Amygdala (tissue), 56 donors: Measurements from ENCODE around the gene RNF208.
"Not testable (repeated sequence)": the region's sequence is repeated elsewhere in the genome, so short reads cannot be mapped to it uniquely, and the experiment has no call there.

ENCODE experiments used
- DNase-seq, 56 donors: peaks; one replicate each; lab custom pipeline; 2025; lab: John Stamatoyannopoulos, UW

The RNF208 gene

GRCh38 chr9:137240841-137241489 lies 18.9 kb upstream of the RNF208 start, which contains the start of gene TUBB4B:
Gene TUBB4B, plus strand, starts transcription at chr9:137241287. Its CDS starts 74 bp downstream, at chr9:137241361.
- peak; percentile 81 to 100 (median 99) for DNase-seq

- DNase-seq: peak in 50 of 56 donors; percentile 24 to 88 (median 72)
These were observed 18.3 kb upstream of the RNF208 start for GRCh38 chr9:137240318-137240840.

- DNase-seq: not testable (repeated sequence)
These were observed 17.6 kb upstream of the RNF208 start for GRCh38 chr9:137239541-137240200.

- DNase-seq: peak in 47 of 56 donors; percentile 14 to 90 (median 56)
These were observed 16.0 kb upstream of the RNF208 start for GRCh38 chr9:137237759-137238726.

- peak in 1 of 56 donors; percentile 36 for DNase-seq
These were observed 14.9 kb upstream of the RNF208 start for GRCh38 chr9:137236936-137237421.

- DNase-seq: peak in 51 of 56 donors; percentile 26 to 86 (median 61)
These were observed 14.3 kb upstream of the RNF208 start for GRCh38 chr9:137236238-137236935.

GRCh38 chr9:137235424-137236237 lies 13.6 kb upstream of the RNF208 start:
- DNase-seq: no peak

GRCh38 chr9:137234758-137235423 lies 12.9 kb upstream of the RNF208 start:
- no peak for DNase-seq

- no peak for DNase-seq
These were observed 12.1 kb upstream of the RNF208 start for GRCh38 chr9:137234055-137234697.

- no peak for DNase-seq
These were observed 11.3 kb upstream of the RNF208 start for GRCh38 chr9:137233143-137233980.

- no peak for DNase-seq
These were observed 10.5 kb upstream of the RNF208 start for GRCh38 chr9:137232510-137232909.

- DNase-seq: no peak
These were observed 10.1 kb upstream of the RNF208 start for GRCh38 chr9:137232101-137232500.

- DNase-seq: no peak
These were observed 9.5 kb upstream of the RNF208 start for GRCh38 chr9:137231372-137232039.

- no peak for DNase-seq
These were observed 8.8 kb upstream of the RNF208 start, which contains the start of gene SLC34A3 for GRCh38 chr9:137230705-137231371. Gene SLC34A3, plus strand, starts transcription at chr9:137230901. Its CDS starts 802 bp downstream, at chr9:137231703.

- DNase-seq: no peak
These were observed 8.1 kb upstream of the RNF208 start for GRCh38 chr9:137229903-137230704.
